ENCODE measurements around the gene NTRK3. TPM values are rescaled to one million over a fixed set of nuclear protein-coding genes. Genes with fewer than 3 reads are reported as not detected.

NTRK3 gene
- total RNA-seq, 4 donors from 2014 or later: 5.3 to 11.7 (median 6.3) TPM

- H3K4me1 ChIP-seq: no peaks in the 10 kb centered on the region
- TF ChIP-seq POLR2AphosphoS5 (IDR thresholded peaks at IDR 0.05) (no peak), EP300 (IDR thresholded peaks at IDR 0.05) (no peak), POLR2A (IDR thresholded peaks at IDR 0.05) (no peak), CTCF (IDR thresholded peaks at IDR 0.05) (no peak)
- WGBS: 71% methylated on average over 2 of the region's 2 CpGs
These were observed 49.0 kb downstream of the NTRK3 start for GRCh38 chr15:88207565-88207964.

GRCh38 chr15:88204584-88204983 is 52.0 kb downstream of the NTRK3 start:
- no peaks in the 10 kb centered on the region for H3K36me3 ChIP-seq
- WGBS: 86% methylated on average over 4 of the region's 4 CpGs
- H3K27ac ChIP-seq: no peak overlapping the region
- H3K4me3 ChIP-seq: no peak overlapping the region
- TF ChIP-seq POLR2AphosphoS5 (IDR thresholded peaks at IDR 0.05) (no peak), POLR2A (IDR thresholded peaks at IDR 0.05) (no peak), EP300 (IDR thresholded peaks at IDR 0.05) (no peak), CTCF (IDR thresholded peaks at IDR 0.05) (no peak)
- H3K9me3 ChIP-seq: no peaks in the 10 kb centered on the region
- DNase-seq (ENCODE audit: low spot score in 2 of 2): no peak
- H3K4me1 ChIP-seq: no peaks in the 10 kb centered on the region
- no peaks in the 10 kb centered on the region for H3K27me3 ChIP-seq

More at GRCh38 chr15:88207565-88207964, 49.0 kb downstream of the NTRK3 start:
- no peak for DNase-seq (ENCODE audit: low spot score in 2 of 2)
- H3K36me3 ChIP-seq: no peaks in the 10 kb centered on the region
- H3K27ac ChIP-seq: no peak overlapping the region
- H3K9me3 ChIP-seq: no peaks in the 10 kb centered on the region
- H3K27me3 ChIP-seq: no peaks in the 10 kb centered on the region
- H3K4me3 ChIP-seq: no peak overlapping the region

- no peaks in the 10 kb centered on the region for H3K4me1 ChIP-seq
- no peaks in the 10 kb centered on the region for H3K9me3 ChIP-seq
- H3K36me3 ChIP-seq: no peaks in the 10 kb centered on the region
- no peak overlapping the region for H3K27ac ChIP-seq
- WGBS: 73% methylated on average over 4 of the region's 4 CpGs
- no peak for DNase-seq (ENCODE audit: low spot score in 2 of 2)
- no peak for TF ChIP-seq POLR2A (IDR thresholded peaks at IDR 0.05)
- TF ChIP-seq CTCF (IDR thresholded peaks at IDR 0.05): no peak
- no peak for TF ChIP-seq POLR2AphosphoS5 (IDR thresholded peaks at IDR 0.05)
- TF ChIP-seq EP300 (IDR thresholded peaks at IDR 0.05): no peak
- H3K27me3 ChIP-seq: no peaks in the 10 kb centered on the region
- no peak overlapping the region for H3K4me3 ChIP-seq
These were observed 54.3 kb downstream of the NTRK3 start for GRCh38 chr15:88202231-88202630.

- no peak for DNase-seq (ENCODE audit: low spot score in 2 of 2)
- Histone ChIP-seq H3K27ac (no peak overlapping the region), H3K36me3 (no peaks in the 10 kb centered on the region), H3K4me3 (no peak overlapping the region), H3K9me3 (no peaks in the 10 kb centered on the region), H3K4me1 (no peaks in the 10 kb centered on the region), H3K27me3 (no peaks in the 10 kb centered on the region)
- TF ChIP-seq POLR2AphosphoS5 (IDR thresholded peaks at IDR 0.05) (no peak), EP300 (IDR thresholded peaks at IDR 0.05) (no peak), CTCF (IDR thresholded peaks at IDR 0.05) (no peak), POLR2A (IDR thresholded peaks at IDR 0.05) (no peak)
- WGBS: 77% methylated on average over 3 of the region's 3 CpGs
These were observed 55.3 kb downstream of the NTRK3 start for GRCh38 chr15:88201207-88201606.

GRCh38 chr15:88196961-88197360 is 59.6 kb downstream of the NTRK3 start:
- no peak for TF ChIP-seq POLR2A (IDR thresholded peaks at IDR 0.05)
- TF ChIP-seq CTCF (IDR thresholded peaks at IDR 0.05): no peak
- TF ChIP-seq EP300 (IDR thresholded peaks at IDR 0.05): no peak
- no peak for TF ChIP-seq POLR2AphosphoS5 (IDR thresholded peaks at IDR 0.05)
- no peaks in the 10 kb centered on the region for H3K36me3 ChIP-seq
- no peaks in the 10 kb centered on the region for H3K27me3 ChIP-seq
- no peak for DNase-seq (ENCODE audit: low spot score in 2 of 2)
- H3K4me3 ChIP-seq: no peak overlapping the region
- no peaks in the 10 kb centered on the region for H3K4me1 ChIP-seq
- H3K9me3 ChIP-seq: no peaks in the 10 kb centered on the region
- H3K27ac ChIP-seq: no peak overlapping the region

Measured in suprapubic skin (tissue), 4 donors.